H1 (cell line): ENCODE measurements around the gene GPR18. TPM values are rescaled to one million over a fixed set of nuclear protein-coding genes. Genes with fewer than 3 reads are reported as not detected.

Experiments
- CTCF ChIA-PET: fragments of 300-600 bp; sonication (Branson Sonifier 250); formaldehyde crosslinking; loops from one replicate; lab custom pipeline; 2021; ENCODE audit not compliant: partially characterized antibody; lab: Charles Lee
- POLR2A ChIA-PET: fragments of 300-600 bp; sonication (Branson Sonifier 250); formaldehyde crosslinking; loops from one replicate; lab custom pipeline; 2021; ENCODE audit warnings: inconsistent platforms; ENCODE audit not compliant: partially characterized antibody; lab: Charles Lee
- DNase-seq, 2 experiments: peaks; one replicate each; pipeline versions ENCODE4 v3.0.0 to v3.0.0-alpha.2; 2010 to 2022; ENCODE audit warnings: low spot score in 2 of 2, low read depth in 1 of 2, mixed read lengths in 1 of 2
- FAIRE-seq: peaks from 2 replicates; lab custom pipeline; 2011; peaks lifted over from hg19 to GRCh38; lab: Jason Lieb, UNC
- H2AFZ ChIP-seq: 2 replicates; pipeline ENCODE4 v1.8.1; 2012; ENCODE audit warnings: low read length, inconsistent platforms
- H2AK5ac ChIP-seq: 2 replicates; pipeline ENCODE4 v1.6.1; 2013; ENCODE audit warnings: low read depth, low read length
- H2BK120ac ChIP-seq: replicated peaks from 2 replicates; pipeline ENCODE3; 2013; ENCODE audit warnings: low read depth, low read length, inconsistent platforms
- H2BK12ac ChIP-seq: 2 replicates; pipeline ENCODE4 v1.6.1; 2013; ENCODE audit warnings: low read depth, low read length
- H2BK15ac ChIP-seq: 2 replicates; pipeline ENCODE4 v1.6.1; 2013; ENCODE audit warnings: low read length
- H2BK20ac ChIP-seq: 2 replicates; pipeline ENCODE4 v1.6.1; 2013; ENCODE audit warnings: low read length
- H2BK5ac ChIP-seq: 2 replicates; pipeline ENCODE4 v1.6.1; 2013; ENCODE audit warnings: low read depth, low read length
- H3K14ac ChIP-seq: 2 replicates; pipeline ENCODE4 v1.6.1; 2013; ENCODE audit warnings: inconsistent platforms; ENCODE audit not compliant: insufficient read length
- H3K18ac ChIP-seq: 2 replicates; pipeline ENCODE4 v1.6.1; 2013; ENCODE audit warnings: low read length; ENCODE audit errors: extremely low read depth
- H3K23ac ChIP-seq: 2 replicates; pipeline ENCODE4 v1.6.1; 2013; ENCODE audit warnings: inconsistent platforms; ENCODE audit not compliant: insufficient read length
- H3K23me2 ChIP-seq: 2 replicates; pipeline ENCODE4 v1.6.1; 2013; ENCODE audit warnings: low read depth, low read length
- H3K27ac ChIP-seq: 2 replicates; pipeline ENCODE4 v1.6.1; 2011; ENCODE audit warnings: low read depth, low read length, inconsistent platforms
- H3K27me3 ChIP-seq, 4 experiments: replicated peaks in 1 of 4; 1 replicate in 1 of 4; 2 replicates in 3 of 4; pipeline versions ENCODE4 v1.6.1 to v1.8.1; 2011 to 2013; ENCODE audit warnings: low read length in 3 of 4, mild to moderate bottlenecking in 3 of 4, inconsistent platforms in 2 of 4, mixed read lengths in 2 of 4, moderate library complexity in 1 of 4; ENCODE audit not compliant: control insufficient read depth in 3 of 4, insufficient read depth in 3 of 4; ENCODE audit errors: extremely low read depth in 1 of 4
- H3K36me3 ChIP-seq, 4 experiments: 2 replicates each; pipeline versions ENCODE4 v1.6.1 to v1.8.1; 2011 to 2013; ENCODE audit warnings: mild to moderate bottlenecking in 4 of 4, low read length in 3 of 4, moderate library complexity in 2 of 4, control low read depth in 1 of 4, inconsistent platforms in 1 of 4; ENCODE audit not compliant: insufficient read depth in 4 of 4, control insufficient read depth in 2 of 4
- H3K4ac ChIP-seq: replicated peaks from 2 replicates; pipeline ENCODE3; 2013; ENCODE audit warnings: low read length, low read depth, mixed read lengths, inconsistent platforms; ENCODE audit not compliant: insufficient read length
- H3K4me1 ChIP-seq, 4 experiments: replicated peaks in 1 of 4; 1 replicate in 1 of 4; 2 replicates in 3 of 4; pipeline versions ENCODE4 v1.6.1 to v1.8.1; 2011 to 2013; ENCODE audit warnings: low read length in 3 of 4, inconsistent platforms in 2 of 4, mixed read lengths in 1 of 4; ENCODE audit not compliant: insufficient read depth in 4 of 4, control insufficient read depth in 3 of 4
- H3K4me2 ChIP-seq, 2 experiments: 2 replicates each; pipeline versions ENCODE4 v1.6.1 to v1.8.1; 2011 to 2013; ENCODE audit warnings: low read depth in 2 of 2, low read length in 2 of 2, control low read depth in 1 of 2, inconsistent platforms in 1 of 2, mild to moderate bottlenecking in 1 of 2; ENCODE audit not compliant: insufficient read depth in 1 of 2
- H3K4me3 ChIP-seq, 4 experiments: fragments of 200-600, 300-600 bp in 1 of 4; sonication (generic), shearing (Covaris generic), sonication (Bioruptor Twin) in 1 of 4; 2 replicates each; pipeline versions ENCODE4 v1.5.1 to v1.8.1; 2011 to 2016; ENCODE audit warnings: low read length in 4 of 4, low read depth in 3 of 4, control low read depth in 2 of 4, inconsistent platforms in 2 of 4, mild to moderate bottlenecking in 2 of 4, mixed read lengths in 1 of 4, moderate library complexity in 1 of 4; ENCODE audit not compliant: insufficient read depth in 2 of 4; ENCODE audit errors: extremely low read depth in 1 of 4
- H3K56ac ChIP-seq: replicated peaks from 2 replicates; pipeline ENCODE3; 2013; ENCODE audit warnings: low read depth, mild to moderate bottlenecking, mixed read lengths, low read length, inconsistent platforms; ENCODE audit not compliant: insufficient read length
- H3K79me1 ChIP-seq: 2 replicates; pipeline ENCODE4 v1.6.1; 2013; ENCODE audit warnings: low read depth, low read length, control low read depth
- H3K79me2 ChIP-seq, 2 experiments: 2 replicates each; pipeline versions ENCODE4 v1.6.1 to v1.8.1; 2012 to 2013; ENCODE audit warnings: low read length in 2 of 2, mild to moderate bottlenecking in 2 of 2, inconsistent platforms in 1 of 2; ENCODE audit not compliant: insufficient read depth in 2 of 2, control insufficient read depth in 1 of 2
- H3K9ac ChIP-seq, 4 experiments: replicated peaks in 1 of 4; 1 replicate in 1 of 4; 2 replicates in 3 of 4; pipeline versions ENCODE4 v1.6.1 to v1.8.1; 2011 to 2013; ENCODE audit warnings: low read depth in 3 of 4, low read length in 3 of 4, control low read depth in 2 of 4, mild to moderate bottlenecking in 2 of 4, moderate library complexity in 2 of 4, inconsistent platforms in 1 of 4; ENCODE audit errors: extremely low read depth in 1 of 4
- H3K9me3 ChIP-seq, 2 experiments: 2 replicates each; pipeline versions ENCODE4 v1.6.1 to v1.8.1; 2012 to 2013; ENCODE audit warnings: mild to moderate bottlenecking in 2 of 2, moderate library complexity in 2 of 2, control low read depth in 1 of 2, inconsistent platforms in 1 of 2, low read depth in 1 of 2, low read length in 1 of 2, mixed read lengths in 1 of 2; ENCODE audit not compliant: insufficient read depth in 2 of 2
- H4K20me1 ChIP-seq, 2 experiments: replicated peaks in 1 of 2; 2 replicates each; pipeline versions ENCODE3 to v1.8.1; 2011 to 2013; ENCODE audit warnings: inconsistent platforms in 2 of 2, low read length in 2 of 2, mild to moderate bottlenecking in 1 of 2; ENCODE audit not compliant: insufficient read depth in 2 of 2, control insufficient read depth in 1 of 2
- H4K5ac ChIP-seq: 2 replicates; pipeline ENCODE4 v1.6.1; 2013; ENCODE audit warnings: low read length, low read depth, mixed read lengths, inconsistent platforms; ENCODE audit not compliant: insufficient read length
- H4K8ac ChIP-seq: 2 replicates; pipeline ENCODE4 v1.8.0; 2013; ENCODE audit warnings: mild to moderate bottlenecking, moderate library complexity, low read length, inconsistent platforms; ENCODE audit not compliant: insufficient read depth; ENCODE audit errors: extremely low read depth
- H4K91ac ChIP-seq: replicated peaks from 2 replicates; pipeline ENCODE3; 2013; ENCODE audit warnings: low read length, mixed read lengths, inconsistent platforms; ENCODE audit not compliant: insufficient read length
- BCL11A ChIP-seq, 2 experiments: IDR thresholded peaks; one replicate each; pipeline ENCODE4 v1.6.1; 2011; ENCODE audit warnings: low read depth in 2 of 2, low read length in 2 of 2, mild to moderate bottlenecking in 2 of 2
- EP300 ChIP-seq, 2 experiments: IDR thresholded peaks; 1 replicate in 1 of 2; 2 replicates in 1 of 2; pipeline ENCODE4 v1.6.1; 2011 to 2012; ENCODE audit warnings: low read depth in 2 of 2, low read length in 2 of 2, mild to moderate bottlenecking in 2 of 2, borderline replicate concordance in 1 of 2, inconsistent platforms in 1 of 2, moderate library complexity in 1 of 2
- EZH2 ChIP-seq: fragments of 200-600 bp; sonication (generic); IDR thresholded peaks from 2 replicates; pipeline ENCODE4 v1.7.1; 2012; ENCODE audit warnings: low read depth, mild to moderate bottlenecking, moderate library complexity, low read length, inconsistent platforms; ENCODE audit not compliant: severe bottlenecking
- GABPA ChIP-seq: IDR thresholded peaks from 2 replicates; pipeline ENCODE4 v1.6.1; 2011; ENCODE audit warnings: mild to moderate bottlenecking, low read length, moderate library complexity, borderline replicate concordance; ENCODE audit not compliant: insufficient read depth
- JUN ChIP-seq: IDR thresholded peaks from 2 replicates; pipeline ENCODE4 v1.6.1; 2011; ENCODE audit warnings: low read depth, mild to moderate bottlenecking, improper control_type of control experiment, low read length
- MAX ChIP-seq: IDR thresholded peaks from 2 replicates; pipeline ENCODE4 v1.6.1; 2012; ENCODE audit warnings: inconsistent platforms
- RFX5 ChIP-seq: IDR thresholded peaks from 2 replicates; pipeline ENCODE4 v1.6.1; 2011; ENCODE audit warnings: low read depth, low read length, improper control_type of control experiment, borderline replicate concordance
- RNF2 ChIP-seq: fragments of 200-900, 300-1000 bp; sonication (generic); IDR thresholded peaks from 2 replicates; pipeline ENCODE4 v1.7.1; 2016; ENCODE audit warnings: borderline replicate concordance, low read depth, mild to moderate bottlenecking, antibody characterized with exemption, low read length; ENCODE audit not compliant: poor library complexity, severe bottlenecking; ENCODE audit errors: missing control alignments
- SAP30 ChIP-seq: fragments of 300-600 bp; sonication (generic); IDR thresholded peaks from 2 replicates; pipeline ENCODE4 v1.7.1; 2012; ENCODE audit warnings: low read length, moderate library complexity, mild to moderate bottlenecking, inconsistent platforms; ENCODE audit not compliant: insufficient read depth, insufficient replicate concordance
- SIRT6 ChIP-seq: IDR thresholded peaks from one replicate; pipeline ENCODE4 v1.7.1; 2012; ENCODE audit warnings: low read length, inconsistent platforms
- WGBS, 2 experiments: shearing (Covaris generic) in 1 of 2; methylation state at CpG; one replicate each; pipeline versions ENCODE4 v1.1.6 to v1.1.7; 2013 to 2015; ENCODE audit warnings: low lambda C conversion rate in 2 of 2, mixed read lengths in 2 of 2, inconsistent platforms in 1 of 2, low coverage in 1 of 2, missing lambda C conversion rate in 1 of 2; ENCODE audit not compliant: insufficient replicate concordance in 2 of 2, insufficient coverage in 1 of 2, insufficient read length in 1 of 2; ENCODE audit errors: extremely low coverage in 1 of 2, missing lambda C conversion rate in 1 of 2; 5-methylcytosine and 5-hydroxymethylcytosine counted together
- polyA plus RNA-seq, 7 experiments: library from polyadenylated mRNA; depleted of rRNA in 3 of 7; stranded (reverse) in 5 of 7; unstranded in 2 of 7; fragments of >200 nt in 5 of 7; fragments of 200-250 nt in 2 of 7; gene quantifications; 1 replicate in 5 of 7; 2 replicates in 1 of 7; 4 replicates in 1 of 7; pipeline versions ENCODE4 v1.2.1 to v1.2.3, GENCODE V29; 2011 to 2013; ENCODE audit warnings: missing spikeins in 2 of 7, mixed read lengths in 2 of 7
- total RNA-seq: library from RNA; stranded (reverse); fragmentation: NEBNext Ultra II Directional; extraction: Animal tissue kit (Norgen Biotek cat#: 25700); gene quantifications from 2 replicates; pipeline ENCODE4 v1.2.1, GENCODE V29; 2021
- TF ChIP-seq, protein P1 (sequence below): IDR thresholded peaks from 2 replicates; pipeline ENCODE4 v1.6.1; 2011; ENCODE audit warnings: low read length, improper control_type of control experiment

Gene GPR18
- total and polyA plus RNA-seq, 2 of the 8 experiments (the other 6 are each of a cell fraction or from before 2014, with no cell fraction given): not detected

- Histone ChIP-seq H3K4ac (no peak overlapping the region), H3K4me3 (no peak overlapping the region), H2AFZ (no peak overlapping the region), H3K9me3 (no peaks in the 10 kb centered on the region), H3K18ac (no peak overlapping the region), H3K14ac (no peak overlapping the region), H3K23ac (no peak overlapping the region), H3K9ac (no peak overlapping the region), H4K91ac (no peak overlapping the region), H3K23me2 (no peaks in the 10 kb centered on the region), H3K27ac (no peak overlapping the region), H3K56ac (no peak overlapping the region), H4K5ac (no peak overlapping the region), H3K27me3 (no peaks in the 10 kb centered on the region), H2BK12ac (no peak overlapping the region), H4K8ac (no peak overlapping the region), H3K4me1 (peaks cover 0 to 13% (median 4%) of the 10 kb centered on the region in 4 experiments; a peak in 5 of 7 replicates), H2AK5ac (no peak overlapping the region), H3K79me2 (0 out of 4 replicates have a peak, but pooled peaks cover 0 to 4% of the 10 kb centered on the region in 2 experiments), H2BK20ac (no peak overlapping the region), H4K20me1 (peaks cover 7 to 9% of the 10 kb centered on the region in 2 experiments), H3K4me2 (no peak overlapping the region), H2BK15ac (no peak overlapping the region), H3K36me3 (no peaks in the 10 kb centered on the region; a peak in 1 of 8 replicates), H3K79me1 (no peaks in the 10 kb centered on the region; the same call in 1 of the 2 replicates), H2BK120ac (no peak overlapping the region), H2BK5ac (no peak overlapping the region)
- no peak for DNase-seq
- CTCF ChIA-PET: interaction anchor here (1.0 to 1.7 kb wide), 3 partner anchors 10 to 157 kb away, joined by 4 to 9 read pairs (median 5); no protein-coding TSS in a partner anchor
- WGBS, 2 experiments: 88% methylated on average over 3 of the region's 3 CpGs; no CpG with 5 or more reads in 1 of the 2 experiments
- no peak for FAIRE-seq
- POLR2A ChIA-PET: no interaction called here
- TF ChIP-seq, protein P1, sequence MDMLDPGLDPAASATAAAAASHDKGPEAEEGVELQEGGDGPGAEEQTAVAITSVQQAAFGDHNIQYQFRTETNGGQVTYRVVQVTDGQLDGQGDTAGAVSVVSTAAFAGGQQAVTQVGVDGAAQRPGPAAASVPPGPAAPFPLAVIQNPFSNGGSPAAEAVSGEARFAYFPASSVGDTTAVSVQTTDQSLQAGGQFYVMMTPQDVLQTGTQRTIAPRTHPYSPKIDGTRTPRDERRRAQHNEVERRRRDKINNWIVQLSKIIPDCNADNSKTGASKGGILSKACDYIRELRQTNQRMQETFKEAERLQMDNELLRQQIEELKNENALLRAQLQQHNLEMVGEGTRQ: no peak
- TF ChIP-seq JUN: no peak
- no peak for TF ChIP-seq BCL11A (IDR thresholded peaks at IDR 0.05; ENCODE audit: low read depth in 2 of 2, low read length in 2 of 2)
- no peak for TF ChIP-seq EP300 (IDR thresholded peaks at IDR 0.05; ENCODE audit: borderline replicate concordance in 1 of 2, low read depth in 2 of 2, low read length in 2 of 2)
- TF ChIP-seq RNF2: no peak
- TF ChIP-seq SAP30: no peak
- TF ChIP-seq GABPA: no peak
- no peak for TF ChIP-seq RFX5
- TF ChIP-seq SIRT6: no peak
- TF ChIP-seq EZH2: no peak
- no peak for TF ChIP-seq MAX
Observed at GRCh38 chr13:99280166-99280565, 22.0 kb upstream of the GPR18 start.
